GM21360 (cell line): ENCODE measurements around the gene IQSEC1.

ENCODE experiments used
- ATAC-seq: cut with Tn5 transposase; IDR thresholded peaks from one replicate; pipeline ENCODE4 v1.9.1; 2021; ENCODE audit warnings: mild to moderate bottlenecking, moderate library complexity; ENCODE audit not compliant: unreplicated experiment

Gene IQSEC1

GRCh38 chr3:13007251-13007941 lies 65.8 kb downstream of the IQSEC1 start:
- ATAC-seq, result no peak

- no peak for ATAC-seq
Observed at GRCh38 chr3:13006216-13006990, 66.8 kb downstream of the IQSEC1 start.

DNA sequence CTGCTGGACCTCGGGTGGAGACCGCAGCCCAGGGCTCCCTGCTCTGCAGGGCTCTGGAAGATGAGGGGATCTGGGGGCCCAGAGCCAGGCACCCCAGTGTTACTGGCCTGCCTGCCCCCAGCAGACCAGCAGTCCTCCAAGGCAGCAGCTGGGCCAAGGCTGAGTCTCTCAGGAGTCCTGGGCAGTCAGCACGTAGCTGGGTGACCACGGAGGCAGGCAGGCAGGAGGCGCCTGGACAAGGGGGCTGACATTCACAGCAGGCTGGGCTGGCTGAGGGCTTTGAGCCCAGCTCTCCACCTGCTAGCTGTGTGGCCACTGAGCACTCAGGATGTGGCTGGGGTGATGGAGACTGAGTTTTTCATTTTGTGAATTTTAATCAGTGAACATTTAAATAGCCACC lies 67.9 kb downstream of the IQSEC1 start:
- no peak for ATAC-seq

GRCh38 chr3:13004376-13004775 lies 68.9 kb downstream of the IQSEC1 start:
- ATAC-seq, result no peak

DNA sequence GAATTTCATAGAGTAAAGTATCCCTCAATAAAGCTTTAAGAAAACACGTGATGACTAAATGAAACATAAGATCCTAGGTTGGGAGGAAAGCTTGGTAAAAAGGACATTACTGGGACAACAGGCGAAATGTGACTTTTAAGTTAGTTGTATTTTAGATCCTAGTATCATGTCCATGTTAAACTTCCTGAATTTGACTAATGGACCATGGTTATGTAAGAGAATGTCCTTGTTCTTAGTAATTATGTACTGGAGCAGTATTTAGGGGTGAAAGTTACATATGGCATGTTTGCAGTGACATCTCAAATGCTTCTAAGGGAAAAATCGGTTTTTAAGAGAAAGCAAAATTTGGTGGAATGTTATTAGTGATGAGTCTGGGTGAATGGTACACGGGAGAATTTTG lies 69.6 kb downstream of the IQSEC1 start:
- ATAC-seq, result no peak

GRCh38 chr3:13002398-13003124 lies 70.7 kb downstream of the IQSEC1 start:
- peak; percentile 55 for ATAC-seq

GRCh38 chr3:12999147-13000140 lies 73.8 kb downstream of the IQSEC1 start:
- ATAC-seq, result peak; percentile 35

DNA sequence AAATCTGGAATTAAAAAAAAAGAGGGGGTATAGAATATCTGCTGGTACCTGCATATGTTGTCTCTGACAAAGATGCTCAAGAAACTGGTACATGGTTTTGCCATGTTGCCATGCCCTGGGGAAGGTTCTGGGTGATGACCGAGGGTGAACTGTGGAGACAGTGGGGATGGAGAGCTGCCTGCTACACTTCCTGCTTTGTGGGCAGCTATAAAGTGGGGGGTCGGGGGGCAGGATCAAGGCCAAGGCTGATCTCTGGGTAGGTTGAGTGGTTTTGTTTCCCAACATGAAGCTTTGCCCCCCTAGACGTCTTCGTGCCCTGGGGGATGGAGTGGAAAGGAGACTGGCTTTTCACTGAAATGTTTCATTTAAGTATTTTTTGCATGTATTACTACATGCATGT lies 74.6 kb downstream of the IQSEC1 start:
- no peak for ATAC-seq

DNA sequence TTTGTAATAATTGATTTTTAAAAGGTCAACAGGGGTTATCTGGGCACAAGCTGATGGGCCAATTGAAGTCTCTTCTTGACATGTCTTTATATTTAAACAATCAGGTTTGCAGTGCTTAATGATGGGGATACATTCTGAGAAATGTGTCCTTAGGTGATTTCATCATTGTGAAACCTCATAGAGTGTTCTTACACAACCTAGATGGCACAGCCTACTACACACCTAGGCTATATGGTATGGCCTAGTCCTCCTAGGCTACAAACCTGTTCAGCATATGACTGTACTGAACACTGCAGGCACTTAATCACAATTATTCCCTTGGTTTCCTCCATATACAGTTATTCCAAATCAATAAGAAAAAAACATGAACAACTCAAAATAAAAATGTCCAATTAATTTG lies 75.8 kb downstream of the IQSEC1 start:
- ATAC-seq, result no peak

DNA sequence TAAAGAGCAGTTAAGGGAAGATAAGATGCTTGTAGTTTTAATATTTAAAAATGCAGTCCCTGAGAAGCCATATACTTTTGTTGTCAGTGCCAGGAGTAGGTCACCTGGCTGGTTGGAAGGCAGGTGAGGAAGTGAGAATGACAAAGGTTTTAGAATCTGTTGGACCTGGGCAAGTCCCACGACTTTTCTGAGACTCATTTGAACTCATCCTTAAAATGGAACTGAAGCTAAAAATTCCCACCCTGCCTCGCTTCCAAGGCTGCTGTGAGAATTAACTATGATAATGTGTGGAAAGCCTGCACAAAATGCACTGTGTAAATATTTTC lies 77.1 kb downstream of the IQSEC1 start:
- ATAC-seq, result no peak

- no peak for ATAC-seq
Observed at GRCh38 chr3:12995389-12996180, 77.6 kb downstream of the IQSEC1 start.

GRCh38 chr3:12994607-12995388 lies 78.4 kb downstream of the IQSEC1 start:
- peak; percentile 66 for ATAC-seq

DNA sequence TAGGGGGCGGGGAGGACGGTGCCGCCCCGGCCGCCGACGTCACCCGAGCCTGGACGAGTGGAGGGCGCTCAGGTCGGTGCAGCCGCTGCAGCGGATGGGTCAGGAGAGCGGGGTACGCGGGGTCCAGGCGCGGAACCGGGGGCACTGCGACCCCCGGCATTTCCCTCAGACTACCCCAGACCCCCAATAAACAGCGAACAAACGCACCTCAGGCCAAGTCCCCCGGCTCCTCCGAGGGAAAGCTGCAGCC lies 78.9 kb downstream of the IQSEC1 start:
- no peak for ATAC-seq

DNA sequence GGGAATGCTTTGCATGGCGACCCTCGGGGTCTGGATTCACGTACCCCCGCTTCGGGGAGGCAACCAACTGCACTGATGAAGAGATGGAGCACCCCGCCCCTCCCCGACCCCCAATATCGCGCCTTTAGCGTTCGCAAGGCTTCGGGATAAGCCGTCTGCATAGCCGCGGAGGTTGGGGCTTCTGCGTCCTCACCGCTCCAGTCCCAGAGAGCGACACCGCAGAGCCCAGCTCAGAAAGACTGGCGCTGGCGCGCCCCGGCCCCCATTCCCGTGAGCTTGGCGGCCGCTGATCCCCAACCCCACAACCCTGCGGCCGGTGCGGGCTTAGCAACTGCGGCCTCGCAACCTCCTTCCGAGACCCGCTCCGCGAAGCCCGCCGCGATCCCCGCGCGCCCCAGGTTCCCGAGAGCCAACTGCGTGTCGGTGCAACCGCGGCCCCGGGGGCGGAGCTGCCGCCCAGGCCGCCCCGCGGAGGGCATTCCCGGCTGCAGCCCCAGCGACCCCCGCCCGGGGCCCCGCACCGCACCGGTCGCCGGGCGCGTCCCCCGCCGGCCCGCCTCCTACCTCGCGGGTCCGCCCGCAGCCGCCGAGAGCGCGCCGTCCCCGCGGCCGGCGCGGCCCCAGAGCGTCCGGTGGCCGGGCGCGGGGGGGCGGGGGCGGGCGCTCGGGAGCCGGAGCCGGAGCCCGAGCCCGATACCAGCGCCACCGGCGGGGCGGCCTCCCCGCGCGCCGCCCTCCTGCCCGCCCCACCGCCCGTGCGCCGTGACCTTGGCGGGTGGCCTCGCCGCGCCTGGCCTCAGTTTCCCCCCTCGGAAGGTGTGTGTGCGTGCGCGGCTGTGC lies 79.5 kb downstream of the IQSEC1 start:
- no peak for ATAC-seq

GRCh38 chr3:12992629-12993516 lies 80.4 kb downstream of the IQSEC1 start:
- ATAC-seq, result no peak

GRCh38 chr3:12991861-12992281 lies 81.4 kb downstream of the IQSEC1 start:
- ATAC-seq, result no peak

DNA sequence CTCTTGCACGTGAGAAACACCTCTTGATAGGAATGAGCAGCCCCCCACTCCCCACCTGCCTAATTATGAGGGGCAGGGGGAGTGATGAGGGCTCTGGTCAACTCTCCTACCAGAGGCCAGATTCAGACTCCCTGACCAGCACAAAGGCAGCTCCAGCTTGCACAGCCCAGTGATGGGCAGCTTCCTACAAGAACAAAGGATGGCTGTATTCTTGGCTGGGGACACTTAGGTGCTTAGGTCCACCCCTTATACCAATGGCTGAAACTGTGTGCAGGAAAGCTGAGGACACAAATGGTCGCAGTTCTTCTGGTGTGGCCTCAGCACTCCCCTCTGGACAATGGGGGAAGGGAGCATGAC lies 81.8 kb downstream of the IQSEC1 start:
- ATAC-seq, result no peak
